Measurements from ENCODE around the gene CST8.
A peak's percentile ranks its signal among the peaks of the same experiment; 100 is the strongest.

The CST8 gene

GRCh38 chr20:23476015-23476754, 14.7 kb upstream of the CST8 start:
- DNase-seq: no peak

- DNase-seq: no peak
These were observed 13.7 kb upstream of the CST8 start for GRCh38 chr20:23477223-23477622.

- no peak for DNase-seq
These were observed 11.9 kb upstream of the CST8 start for GRCh38 chr20:23479043-23479442.

- DNase-seq: no peak
These were observed 8.8 kb upstream of the CST8 start for GRCh38 chr20:23482138-23482537.

- no peak for DNase-seq
These were observed 6.8 kb upstream of the CST8 start for GRCh38 chr20:23484081-23484480.

GRCh38 chr20:23488470-23488869, 2.4 kb upstream of the CST8 start:
- no peak for DNase-seq

GRCh38 chr20:23488996-23489395, 1.9 kb upstream of the CST8 start:
- DNase-seq: no peak

GRCh38 chr20:23492292-23492691, 1.4 kb downstream of the CST8 start:
- DNase-seq: peak; percentile 42

GRCh38 chr20:23493172-23493772, 2.4 kb downstream of the CST8 start:
- DNase-seq: no peak

- DNase-seq: peak; percentile 38
These were observed 6.6 kb downstream of the CST8 start for GRCh38 chr20:23497536-23497935.

GRCh38 chr20:23501926-23502325, 11.0 kb downstream of the CST8 start:
- no peak for DNase-seq

- no peak for DNase-seq
These were observed 12.7 kb downstream of the CST8 start for GRCh38 chr20:23503649-23504048.

- DNase-seq: no peak
These were observed 16.4 kb downstream of the CST8 start for GRCh38 chr20:23507346-23507745.

- no peak for DNase-seq
These were observed 17.7 kb downstream of the CST8 start for GRCh38 chr20:23508449-23509229.

GRCh38 chr20:23509247-23509913, 18.5 kb downstream of the CST8 start:
- DNase-seq: no peak

GRCh38 chr20:23510000-23510590, 19.2 kb downstream of the CST8 start:
- no peak for DNase-seq

- DNase-seq: no peak
These were observed 22.2 kb downstream of the CST8 start for GRCh38 chr20:23513164-23513563.

- no peak for DNase-seq
These were observed 23.9 kb downstream of the CST8 start for GRCh38 chr20:23514848-23515247.

GRCh38 chr20:23515250-23515939, 24.5 kb downstream of the CST8 start:
- DNase-seq: no peak

GRCh38 chr20:23517719-23518118, 26.8 kb downstream of the CST8 start:
- DNase-seq: no peak

GRCh38 chr20:23519556-23519955, 28.6 kb downstream of the CST8 start:
- DNase-seq: no peak

GRCh38 chr20:23520185-23520584, 29.3 kb downstream of the CST8 start:
- no peak for DNase-seq

Measured in stimulated activated CD4-positive, alpha-beta T cell treated with anti-CD3 and anti-CD28 coated beads, Interleukin-15, amount 100 ng/mL, for 24 hours (primary cell).